ENCODE results near the gene LRRC56. TPM values are rescaled to one million over a fixed set of nuclear protein-coding genes. Genes with fewer than 3 reads are reported as not detected.

The LRRC56 gene
- total RNA-seq, 4 donors from 2014 or later, result 1.7 to 2.4 (median 2.1) TPM

DNA sequence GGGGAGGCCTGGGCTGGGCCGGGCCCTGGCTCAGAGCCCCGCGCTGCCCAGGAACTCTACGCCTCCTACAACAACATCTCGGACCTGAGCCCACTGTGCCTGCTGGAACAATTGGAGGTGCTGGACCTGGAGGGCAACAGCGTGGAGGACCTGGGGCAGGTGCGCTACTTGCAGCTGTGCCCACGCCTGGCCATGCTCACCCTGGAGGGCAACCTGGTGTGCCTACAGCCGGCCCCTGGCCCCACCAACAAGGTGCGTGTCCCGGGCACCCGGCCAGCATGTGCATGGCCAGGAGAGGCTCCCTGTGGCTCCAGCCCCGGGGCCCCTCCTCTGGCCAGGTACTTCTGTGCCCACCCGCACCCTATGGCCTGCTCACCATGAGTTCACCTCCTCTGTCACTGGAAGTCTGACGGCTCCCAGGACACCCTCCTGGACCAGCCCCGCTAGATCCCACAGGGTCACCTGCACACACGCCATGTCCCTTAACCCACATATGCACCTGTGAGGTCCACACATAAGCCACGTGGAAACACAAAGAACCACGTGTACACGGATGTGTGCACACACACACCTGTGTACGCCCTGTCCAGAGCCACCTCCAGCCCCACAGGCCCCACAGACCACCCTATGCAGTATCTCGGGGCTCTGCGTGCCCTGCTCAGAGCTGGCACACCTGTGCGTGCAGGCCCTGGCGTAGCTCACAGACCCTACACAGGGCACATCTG, 12.9 kb downstream of the LRRC56 start:
- H3K27me3 ChIP-seq, result peaks cover 31% of the 10 kb centered on the region
- no peak for DNase-seq (ENCODE audit: low spot score in 2 of 2)
- H3K4me3 ChIP-seq, result no peak overlapping the region
- peaks cover 12% of the 10 kb centered on the region for H3K4me1 ChIP-seq
- WGBS, result 96% methylated on average over 10 of the region's 25 CpGs
- no peak overlapping the region for H3K27ac ChIP-seq
- TF ChIP-seq POLR2A (IDR thresholded peaks at IDR 0.05), result no peak
- TF ChIP-seq EP300 (IDR thresholded peaks at IDR 0.05), result no peak
- TF ChIP-seq, protein P1, sequence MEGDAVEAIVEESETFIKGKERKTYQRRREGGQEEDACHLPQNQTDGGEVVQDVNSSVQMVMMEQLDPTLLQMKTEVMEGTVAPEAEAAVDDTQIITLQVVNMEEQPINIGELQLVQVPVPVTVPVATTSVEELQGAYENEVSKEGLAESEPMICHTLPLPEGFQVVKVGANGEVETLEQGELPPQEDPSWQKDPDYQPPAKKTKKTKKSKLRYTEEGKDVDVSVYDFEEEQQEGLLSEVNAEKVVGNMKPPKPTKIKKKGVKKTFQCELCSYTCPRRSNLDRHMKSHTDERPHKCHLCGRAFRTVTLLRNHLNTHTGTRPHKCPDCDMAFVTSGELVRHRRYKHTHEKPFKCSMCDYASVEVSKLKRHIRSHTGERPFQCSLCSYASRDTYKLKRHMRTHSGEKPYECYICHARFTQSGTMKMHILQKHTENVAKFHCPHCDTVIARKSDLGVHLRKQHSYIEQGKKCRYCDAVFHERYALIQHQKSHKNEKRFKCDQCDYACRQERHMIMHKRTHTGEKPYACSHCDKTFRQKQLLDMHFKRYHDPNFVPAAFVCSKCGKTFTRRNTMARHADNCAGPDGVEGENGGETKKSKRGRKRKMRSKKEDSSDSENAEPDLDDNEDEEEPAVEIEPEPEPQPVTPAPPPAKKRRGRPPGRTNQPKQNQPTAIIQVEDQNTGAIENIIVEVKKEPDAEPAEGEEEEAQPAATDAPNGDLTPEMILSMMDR (IDR thresholded peaks at IDR 0.05), result no peak
- TF ChIP-seq POLR2AphosphoS5 (IDR thresholded peaks at IDR 0.05), result no peak
- no peaks in the 10 kb centered on the region for H3K36me3 ChIP-seq
- no peaks in the 10 kb centered on the region for H3K9me3 ChIP-seq

DNA sequence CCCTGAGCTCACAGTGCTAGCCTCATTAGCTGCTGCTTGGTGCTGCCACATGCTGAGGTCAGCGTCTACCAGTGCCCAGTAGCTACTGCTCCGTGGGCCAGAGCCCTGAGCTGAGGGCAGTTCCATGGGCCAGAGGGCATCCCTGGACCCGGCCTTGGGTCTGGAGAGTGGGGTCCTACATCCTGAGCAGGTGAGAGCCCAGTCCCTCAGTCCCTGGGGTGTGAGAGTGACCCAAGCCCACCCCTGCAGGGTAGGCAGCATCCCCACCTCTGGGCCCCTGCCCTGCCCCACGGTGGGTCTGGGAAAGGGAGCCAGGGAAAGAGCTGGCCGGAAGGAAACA, 13.4 kb downstream of the LRRC56 start:
- TF ChIP-seq, protein P1 (IDR thresholded peaks at IDR 0.05), result no peak
- TF ChIP-seq POLR2AphosphoS5 (IDR thresholded peaks at IDR 0.05), result no peak
- TF ChIP-seq POLR2A (IDR thresholded peaks at IDR 0.05), result no peak
- TF ChIP-seq EP300 (IDR thresholded peaks at IDR 0.05), result no peak
- Histone ChIP-seq H3K4me1 (peaks cover 18% of the 10 kb centered on the region), H3K36me3 (no peaks in the 10 kb centered on the region), H3K27me3 (peaks cover 36% of the 10 kb centered on the region), H3K27ac (no peak overlapping the region), H3K4me3 (no peak overlapping the region), H3K9me3 (no peaks in the 10 kb centered on the region)
- WGBS, result 90% methylated on average over 2 of the region's 5 CpGs
- DNase-seq (ENCODE audit: low spot score in 2 of 2), result no peak

DNA sequence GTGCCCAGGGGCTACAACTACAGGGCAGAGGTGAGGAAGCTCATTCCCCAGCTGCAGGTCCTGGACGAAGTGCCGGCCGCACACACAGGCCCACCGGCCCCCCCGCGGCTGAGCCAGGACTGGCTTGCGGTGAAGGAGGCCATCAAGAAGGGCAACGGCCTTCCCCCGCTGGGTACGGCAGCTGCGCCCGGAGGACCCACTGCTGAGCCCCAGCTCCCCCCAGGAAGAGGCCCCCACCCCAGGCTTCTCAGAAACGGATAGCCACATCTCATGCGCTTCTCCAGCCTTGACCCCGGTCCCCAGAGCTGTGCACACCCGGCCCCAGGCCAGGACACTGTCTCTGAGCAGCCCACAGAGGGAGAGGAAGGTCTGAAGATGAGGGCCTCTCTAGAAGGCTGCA, 13.8 kb downstream of the LRRC56 start:
- Histone ChIP-seq H3K9me3 (no peaks in the 10 kb centered on the region), H3K4me3 (no peak overlapping the region), H3K4me1 (peaks cover 22% of the 10 kb centered on the region), H3K27me3 (peaks cover 40% of the 10 kb centered on the region), H3K36me3 (no peaks in the 10 kb centered on the region), H3K27ac (no peak overlapping the region)
- TF ChIP-seq, protein P1 (IDR thresholded peaks at IDR 0.05), result no peak
- TF ChIP-seq POLR2AphosphoS5 (IDR thresholded peaks at IDR 0.05), result no peak
- TF ChIP-seq EP300 (IDR thresholded peaks at IDR 0.05), result no peak
- TF ChIP-seq POLR2A (IDR thresholded peaks at IDR 0.05), result no peak
- no CpG with 5 or more reads among the region's 16 CpGs for WGBS
- no peak for DNase-seq (ENCODE audit: low spot score in 2 of 2)

DNA sequence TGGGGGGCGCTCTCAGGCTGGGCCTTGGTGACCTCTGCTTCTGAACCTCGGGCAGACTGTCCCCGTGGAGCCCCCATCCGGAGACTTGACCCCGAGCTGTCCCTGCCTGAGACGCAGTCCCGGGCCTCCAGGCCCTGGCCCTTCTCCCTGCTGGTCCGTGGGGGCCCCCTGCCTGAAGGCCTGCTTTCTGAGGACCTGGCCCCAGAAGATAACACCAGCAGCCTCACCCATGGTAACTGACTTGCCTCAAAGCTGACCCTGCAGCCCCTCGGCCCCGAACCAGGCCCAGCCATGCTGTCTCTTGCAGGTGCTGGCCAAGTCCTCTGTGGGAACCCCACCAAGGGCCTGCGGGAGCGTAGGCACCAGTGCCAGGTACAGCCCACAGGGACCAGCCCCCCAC, 14.3 kb downstream of the LRRC56 start:
- peaks cover 24% of the 10 kb centered on the region for H3K4me1 ChIP-seq
- WGBS, result no CpG with 5 or more reads among the region's 12 CpGs
- H3K4me3 ChIP-seq, result no peak overlapping the region
- H3K36me3 ChIP-seq, result no peaks in the 10 kb centered on the region
- no peak for TF ChIP-seq POLR2AphosphoS5 (IDR thresholded peaks at IDR 0.05)
- TF ChIP-seq POLR2A (IDR thresholded peaks at IDR 0.05), result no peak
- TF ChIP-seq, protein P1 (IDR thresholded peaks at IDR 0.05), result no peak
- no peak for TF ChIP-seq EP300 (IDR thresholded peaks at IDR 0.05)
- no peak for DNase-seq (ENCODE audit: low spot score in 2 of 2)
- H3K27ac ChIP-seq, result no peak overlapping the region
- H3K27me3 ChIP-seq, result peaks cover 45% of the 10 kb centered on the region
- H3K9me3 ChIP-seq, result no peaks in the 10 kb centered on the region

DNA sequence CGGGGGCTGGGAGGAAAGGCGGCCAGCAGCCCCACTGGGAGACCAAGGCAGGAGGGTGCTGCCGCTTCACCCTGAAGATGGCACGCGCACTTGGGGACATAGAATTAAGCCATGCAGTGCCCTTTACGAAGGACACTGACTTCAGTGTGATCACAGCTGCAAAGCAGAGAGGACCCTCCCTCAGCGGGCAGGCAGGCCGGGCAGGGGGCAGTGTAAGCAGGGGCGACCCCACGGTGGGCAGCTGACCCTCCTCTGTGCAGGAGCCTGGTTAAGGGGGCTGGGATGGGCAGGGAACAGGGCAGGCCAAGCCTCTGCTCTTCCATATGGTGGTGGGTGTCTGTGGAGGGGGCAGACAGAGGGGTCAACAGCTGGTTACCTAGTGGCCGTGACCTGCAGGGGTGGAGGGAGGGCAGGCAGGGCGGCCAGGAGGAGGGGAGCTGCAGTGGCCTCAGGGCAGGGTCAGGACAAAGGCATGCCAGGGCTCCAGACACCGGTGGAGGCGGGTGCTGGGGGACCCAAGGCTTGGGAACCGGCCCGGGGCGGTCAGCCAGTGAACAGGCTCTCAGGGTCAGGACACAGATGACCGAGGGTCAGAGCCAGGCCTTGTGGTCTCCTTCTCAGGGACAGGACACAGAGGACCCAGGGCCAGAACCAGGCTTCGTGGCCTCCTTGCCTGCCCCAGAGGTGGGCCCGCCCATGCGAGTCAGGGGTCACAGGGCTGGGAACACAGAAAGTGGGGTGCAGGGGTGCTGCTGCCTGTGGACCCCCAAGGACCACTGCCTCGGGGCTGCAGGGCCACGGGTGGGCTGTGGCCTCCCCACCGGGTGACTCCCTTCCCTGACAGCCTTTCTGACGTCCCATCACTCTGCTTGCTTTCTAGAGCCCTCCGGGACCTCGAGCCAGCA, 16.0 kb downstream of the LRRC56 start:
- H3K4me3 ChIP-seq, result no peak overlapping the region
- no peaks in the 10 kb centered on the region for H3K9me3 ChIP-seq
- TF ChIP-seq POLR2A (IDR thresholded peaks at IDR 0.05) (no peak), EP300 (IDR thresholded peaks at IDR 0.05) (no peak), POLR2AphosphoS5 (IDR thresholded peaks at IDR 0.05) (no peak)
- TF ChIP-seq, protein P1 (IDR thresholded peaks at IDR 0.05), result no peak
- no peak for DNase-seq (ENCODE audit: low spot score in 2 of 2)
- H3K27me3 ChIP-seq, result peaks cover 54% of the 10 kb centered on the region
- no peaks in the 10 kb centered on the region for H3K36me3 ChIP-seq
- WGBS, result 92% methylated on average over 15 of the region's 27 CpGs
- H3K27ac ChIP-seq, result no peak overlapping the region
- H3K4me1 ChIP-seq, result peaks cover 24% of the 10 kb centered on the region

All from suprapubic skin (tissue), 4 donors.